Stimulated activated CD8-positive, alpha-beta memory T cell treated with anti-CD3 and anti-CD28 coated beads, Interleukin-7, amount 100 ng/mL, for 1 hour (primary cell): ENCODE data around the gene ADORA1.

ENCODE experiments used
- DNase-seq, 2 donors: peaks; one replicate each; pipeline ENCODE4 v3.0.0-alpha.2; 2020; ENCODE audit warnings: low read depth in 2 of 2

ADORA1 gene

GRCh38 chr1:203121186-203122015 lies 6.1 kb upstream of the ADORA1 start:
- DNase-seq, result no peak

GRCh38 chr1:203122159-203122558 lies 5.4 kb upstream of the ADORA1 start:
- no peak for DNase-seq

- DNase-seq, result no peak
Measured at GRCh38 chr1:203124011-203124410, 3.5 kb upstream of the ADORA1 start.

GRCh38 chr1:203124546-203125317 lies 2.8 kb upstream of the ADORA1 start:
- DNase-seq, result no peak

GRCh38 chr1:203126151-203126865 lies 1.2 kb upstream of the ADORA1 start:
- DNase-seq, result no peak

- no peak for DNase-seq
Measured at GRCh38 chr1:203126866-203127665, 460 bp upstream of the ADORA1 start.

GRCh38 chr1:203128431-203128715 lies 847 bp downstream of the ADORA1 start:
- no peak for DNase-seq

GRCh38 chr1:203128716-203129500 lies 1.4 kb downstream of the ADORA1 start:
- DNase-seq, result no peak

GRCh38 chr1:203129501-203130231 lies 2.1 kb downstream of the ADORA1 start:
- no peak for DNase-seq

GRCh38 chr1:203130358-203130985 lies 2.9 kb downstream of the ADORA1 start:
- no peak for DNase-seq

- no peak for DNase-seq
Measured at GRCh38 chr1:203131548-203132200, 4.1 kb downstream of the ADORA1 start.

GRCh38 chr1:203133970-203134725 lies 6.6 kb downstream of the ADORA1 start:
- DNase-seq, result no peak

GRCh38 chr1:203135636-203136305 lies 8.2 kb downstream of the ADORA1 start:
- DNase-seq, result no peak

GRCh38 chr1:203136409-203137042 lies 9.0 kb downstream of the ADORA1 start:
- no peak for DNase-seq

GRCh38 chr1:203137324-203137723 lies 9.8 kb downstream of the ADORA1 start:
- DNase-seq, result no peak

- no peak for DNase-seq
Measured at GRCh38 chr1:203138066-203138465, 10.5 kb downstream of the ADORA1 start.

GRCh38 chr1:203139976-203140475 lies 12.5 kb downstream of the ADORA1 start:
- no peak for DNase-seq
